Measurements from ENCODE around the gene AK1.

The AK1 gene

DNA sequence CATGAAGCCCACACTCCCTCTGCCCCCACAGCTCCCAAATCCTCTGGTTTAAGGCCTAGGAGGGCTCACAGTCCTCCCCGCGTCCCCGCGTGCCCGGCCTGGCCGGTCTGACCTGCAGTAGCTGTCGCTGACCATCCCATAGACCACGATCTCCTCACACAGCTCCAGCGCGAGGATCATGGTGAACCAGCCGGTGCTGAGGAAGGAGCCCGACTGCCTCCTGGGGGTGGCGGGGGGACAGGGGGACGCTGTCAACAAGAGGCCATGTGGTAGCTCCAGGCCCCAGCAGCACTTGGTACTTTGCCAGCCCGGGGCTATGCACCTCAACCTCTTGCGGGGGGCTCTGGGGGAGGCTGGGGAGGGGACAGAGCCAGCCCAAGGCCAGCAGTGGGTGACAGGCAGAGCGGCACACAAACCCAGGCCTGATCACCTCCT lies 32.4 kb upstream of the AK1 start:
- DNase-seq (ENCODE audit: low read depth in 3 of 3) = no peak

DNA sequence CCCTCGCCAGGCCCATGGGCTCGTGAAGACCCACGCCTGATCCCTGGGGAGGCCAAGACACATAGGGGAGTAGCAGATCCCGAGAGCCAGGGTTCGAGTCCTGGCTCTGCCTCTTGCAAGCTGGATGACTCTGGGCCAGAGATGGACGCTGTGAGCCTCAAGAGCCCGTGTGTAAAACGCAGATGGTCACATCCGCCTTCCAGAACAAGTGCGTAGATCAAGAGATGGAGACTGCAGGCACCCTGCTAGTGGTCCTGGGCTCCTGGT lies 31.1 kb upstream of the AK1 start:
- DNase-seq (ENCODE audit: low read depth in 3 of 3) = no peak

DNA sequence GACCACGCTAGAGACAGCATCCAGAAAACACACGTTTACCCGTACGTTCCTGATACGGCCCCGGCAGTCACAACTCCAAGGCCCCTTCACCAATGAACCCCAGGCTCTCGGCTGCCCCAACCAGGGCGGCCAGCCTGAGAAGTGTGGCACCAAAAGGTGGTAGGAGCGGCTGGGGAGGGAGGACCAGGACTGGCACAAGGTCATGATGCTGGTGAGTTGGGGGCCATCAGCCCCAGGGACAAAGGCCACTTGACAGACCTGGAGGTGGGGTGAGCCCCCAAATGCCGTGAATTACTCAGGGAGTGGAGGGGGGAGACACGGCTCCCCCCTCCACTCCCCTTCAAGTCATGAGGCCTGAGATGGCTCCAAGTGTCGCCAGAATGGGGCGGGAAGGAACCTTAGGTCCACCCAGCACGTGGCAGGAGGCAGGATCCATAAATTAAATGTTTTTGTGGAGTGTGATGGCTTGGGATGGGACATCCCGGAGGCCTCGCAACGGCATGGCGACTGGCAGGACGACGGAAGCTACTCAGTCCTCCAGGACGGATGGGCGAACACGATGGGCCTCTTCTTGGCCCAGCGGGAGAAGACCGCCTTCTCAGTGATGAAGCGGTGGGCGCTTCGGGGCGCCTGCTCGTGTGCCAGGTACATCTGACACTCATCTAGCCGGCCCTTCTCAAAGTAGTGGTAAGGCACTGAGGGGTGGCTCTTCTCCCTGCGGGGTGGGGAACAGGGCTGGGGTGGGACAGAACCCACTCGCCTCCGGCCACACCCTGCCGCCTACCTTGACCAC lies 30.6 kb upstream of the AK1 start:
- DNase-seq (ENCODE audit: low read depth in 3 of 3) = no peak

DNA sequence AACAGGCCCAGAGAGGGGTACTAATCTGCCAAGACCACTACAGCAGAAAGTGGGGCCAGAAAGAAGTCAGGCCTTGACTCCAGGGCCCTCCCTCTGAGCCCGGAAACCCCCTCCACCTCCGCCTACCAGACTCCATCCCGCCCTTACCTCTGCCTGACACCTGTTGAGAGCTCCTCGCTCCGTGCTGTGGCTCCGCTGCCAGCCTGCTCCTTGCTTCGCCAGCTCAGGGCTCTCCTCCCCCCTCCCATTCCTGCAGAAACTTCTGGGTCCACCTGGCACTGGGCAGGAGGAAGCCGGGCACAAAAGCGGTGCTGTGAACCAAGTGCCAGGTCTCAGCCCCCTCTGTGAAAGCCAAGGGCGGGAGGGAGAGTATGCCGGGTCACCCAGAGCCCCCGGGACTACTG lies 28.3 kb upstream of the AK1 start:
- peak in 1 of 3 experiments; percentile 37 for DNase-seq (ENCODE audit: low read depth in 3 of 3)

DNA sequence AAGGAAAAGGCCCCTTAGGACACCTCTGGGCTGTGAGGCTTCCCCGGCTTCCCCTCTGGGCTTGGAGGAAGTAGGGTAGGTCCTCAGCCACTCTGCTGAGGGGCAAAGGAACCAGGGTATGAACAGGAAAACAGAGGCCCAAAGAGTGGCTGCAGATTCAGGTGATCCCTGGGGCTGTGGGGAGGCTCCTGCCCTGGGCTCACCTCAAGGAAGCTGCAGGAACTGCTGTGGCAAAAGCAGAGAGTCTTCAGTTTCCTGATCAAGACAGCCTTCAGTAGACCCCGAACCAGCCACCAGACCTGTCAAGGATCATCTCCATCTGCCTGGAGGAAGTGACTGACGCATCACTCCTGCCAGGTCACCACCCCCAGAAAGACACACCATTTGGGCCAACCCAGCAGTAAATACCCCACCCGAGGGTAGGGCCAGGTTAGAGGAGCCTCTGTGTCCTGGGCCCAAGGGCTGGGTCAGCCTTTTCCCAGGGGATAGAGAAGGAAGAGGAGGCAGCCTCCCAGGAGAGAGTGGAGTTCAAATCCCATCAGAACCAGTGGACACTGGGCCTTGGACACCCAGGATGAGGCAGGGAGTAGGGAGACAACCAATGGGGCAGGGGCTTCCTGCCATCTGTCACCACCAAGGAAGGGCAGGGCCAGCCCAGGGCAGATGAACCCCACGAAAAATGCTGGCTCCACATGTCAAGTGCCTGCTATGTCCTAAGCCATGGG lies 27.7 kb upstream of the AK1 start:
- peak in 1 of 3 experiments; percentile 52 for DNase-seq (ENCODE audit: low read depth in 3 of 3)

DNA sequence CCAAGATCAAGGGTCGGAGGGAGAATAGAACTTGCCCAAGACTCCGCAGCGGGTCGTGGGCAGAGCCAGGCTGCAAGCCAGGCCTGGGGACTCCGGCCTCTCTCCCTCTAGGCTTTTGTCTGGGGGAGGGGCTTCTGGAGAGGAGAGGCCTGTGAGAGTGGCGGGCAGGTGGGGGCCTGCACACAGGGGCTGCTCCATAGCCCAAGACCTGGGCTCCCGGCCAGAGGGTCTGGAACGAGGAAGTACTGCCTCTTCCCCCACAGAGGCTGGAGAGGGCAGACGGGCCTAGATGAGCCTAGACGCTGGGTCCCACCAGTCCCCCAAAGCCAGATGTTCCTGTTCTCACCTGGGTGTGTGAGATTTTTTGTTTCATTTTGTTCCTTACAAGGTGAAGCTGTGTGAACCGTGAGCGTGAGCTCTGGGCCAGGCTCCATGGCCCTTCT lies 27.1 kb upstream of the AK1 start:
- no peak for DNase-seq (ENCODE audit: low read depth in 3 of 3)

DNA sequence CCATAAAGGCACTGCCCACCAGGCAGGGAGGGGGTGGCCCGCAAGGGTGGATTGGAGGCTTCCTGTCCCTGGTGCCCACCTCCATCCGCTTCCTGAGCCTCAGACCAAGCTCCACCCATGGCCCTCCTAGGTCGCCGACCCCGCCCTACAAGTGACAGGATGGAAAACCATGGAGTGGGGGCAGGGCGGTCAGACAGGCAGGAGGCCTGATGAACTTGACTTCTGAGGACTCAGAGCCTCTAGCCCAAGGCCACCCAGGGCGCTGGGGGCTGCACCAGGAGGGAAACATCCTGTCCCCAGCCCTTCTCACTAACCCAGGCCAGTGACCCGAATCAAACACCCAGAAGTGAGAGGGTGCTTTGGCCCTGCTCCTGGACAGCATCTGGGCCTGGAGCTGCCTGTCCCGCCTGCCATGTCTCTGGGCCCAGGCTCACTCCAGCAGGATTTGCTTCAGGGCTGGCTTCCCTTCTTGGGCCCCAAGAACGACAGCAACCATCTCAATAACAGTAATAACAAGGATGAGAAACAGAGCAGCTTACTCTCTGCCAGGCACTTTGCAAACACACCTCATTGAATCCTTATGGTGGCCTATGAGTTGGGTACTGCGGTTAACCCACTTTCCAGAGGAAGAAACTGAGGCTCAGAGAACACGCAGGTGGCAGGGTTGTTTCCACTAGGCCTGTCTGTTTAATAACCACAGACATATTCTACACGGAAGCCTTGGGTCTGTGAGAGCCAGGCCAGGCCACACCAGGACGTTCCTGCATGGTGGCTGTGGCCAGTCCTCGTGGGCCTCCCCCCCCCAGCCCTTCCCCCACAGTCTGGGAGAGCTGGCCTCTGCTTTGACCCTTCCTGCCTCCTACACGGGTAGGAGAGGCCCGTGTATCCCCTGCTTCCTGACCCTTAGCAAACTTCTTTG lies 26.3 kb upstream of the AK1 start:
- DNase-seq (ENCODE audit: low read depth in 3 of 3) = peak in 2 of 3 experiments; percentile 42 to 43

DNA sequence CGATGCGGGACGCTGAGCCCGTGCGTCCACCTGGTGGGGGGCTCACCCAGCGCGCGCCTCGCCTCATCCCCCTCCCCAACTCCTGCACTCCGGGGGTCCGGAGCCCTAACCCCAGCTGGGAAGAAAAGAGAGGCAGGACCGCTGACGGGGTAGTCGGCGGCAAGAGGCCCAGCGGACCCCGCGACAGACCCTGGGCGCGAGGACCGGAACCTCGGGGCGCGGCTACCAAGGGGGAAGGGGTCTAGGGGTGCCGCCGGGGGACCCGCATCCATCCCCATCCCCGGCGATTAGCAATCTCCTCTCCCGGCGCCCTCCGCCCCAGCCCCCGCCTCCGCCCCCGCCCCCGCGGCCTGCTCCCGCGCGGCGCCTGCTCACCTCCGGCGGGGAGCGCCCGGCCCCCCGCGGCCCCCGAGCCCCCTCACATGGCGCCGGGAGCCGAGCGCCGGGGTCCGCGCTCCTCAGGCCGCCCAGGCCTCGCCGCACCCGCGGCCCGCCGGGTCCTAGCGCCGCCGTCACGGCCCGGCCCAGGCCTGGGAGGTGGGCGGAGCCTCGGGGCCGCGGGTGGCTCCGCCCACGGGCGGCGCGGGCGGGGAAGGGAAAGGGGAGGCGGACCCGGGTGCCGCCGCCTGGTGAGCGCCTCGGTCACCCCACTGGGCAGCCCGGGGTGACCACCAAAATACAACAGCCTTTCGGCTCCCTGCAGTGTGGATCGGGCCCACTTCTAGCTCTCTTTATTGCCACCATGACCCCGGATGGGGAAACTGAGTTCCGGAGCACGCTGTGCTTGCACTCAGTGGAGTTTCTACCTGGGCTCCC lies 21.9 kb upstream of the AK1 start, which contains the start of gene ST6GALNAC6:
Gene ST6GALNAC6, minus strand, starts transcription at position 476 of the 816 bp plus-strand sequence. CDS start 1,622 bp downstream, outside the sequence.
- peak; percentile 40 to 71 (median 55) for DNase-seq (ENCODE audit: low read depth in 3 of 3)

DNA sequence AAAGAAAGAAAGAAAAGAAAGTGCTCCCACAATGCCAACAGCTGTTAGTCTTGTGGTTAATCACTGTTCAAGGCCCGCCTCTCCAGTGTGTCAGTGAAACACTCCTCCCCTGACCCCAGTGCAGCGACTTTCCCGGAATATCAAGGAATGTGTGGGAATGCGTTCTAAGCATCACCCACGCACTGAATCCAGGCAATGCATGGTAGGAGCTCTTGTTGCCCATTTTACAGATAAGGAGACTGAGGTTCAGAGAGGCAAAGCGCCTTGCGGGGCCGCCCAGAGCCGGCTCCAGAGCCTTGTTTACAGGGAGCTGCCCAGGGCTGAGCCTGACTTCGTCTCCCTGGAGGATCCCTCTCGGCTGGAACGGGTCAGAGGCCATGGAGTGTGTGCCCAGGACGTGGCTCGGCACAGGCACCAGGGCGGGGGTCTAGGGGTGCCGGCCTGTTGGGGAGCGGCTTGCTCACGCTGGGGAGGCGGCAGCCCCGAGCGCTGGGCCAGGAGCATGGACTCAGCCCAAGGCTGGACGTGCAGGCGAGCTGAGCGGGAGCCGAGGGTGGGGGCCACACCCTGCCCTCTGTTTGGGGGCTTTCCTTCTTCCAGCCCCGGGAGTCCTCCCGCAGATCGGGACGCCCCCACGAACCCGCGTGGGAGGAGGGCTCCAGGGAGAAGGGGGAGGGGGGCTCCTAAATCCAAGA lies 21.1 kb upstream of the AK1 start:
- no peak for DNase-seq (ENCODE audit: low read depth in 3 of 3)

DNA sequence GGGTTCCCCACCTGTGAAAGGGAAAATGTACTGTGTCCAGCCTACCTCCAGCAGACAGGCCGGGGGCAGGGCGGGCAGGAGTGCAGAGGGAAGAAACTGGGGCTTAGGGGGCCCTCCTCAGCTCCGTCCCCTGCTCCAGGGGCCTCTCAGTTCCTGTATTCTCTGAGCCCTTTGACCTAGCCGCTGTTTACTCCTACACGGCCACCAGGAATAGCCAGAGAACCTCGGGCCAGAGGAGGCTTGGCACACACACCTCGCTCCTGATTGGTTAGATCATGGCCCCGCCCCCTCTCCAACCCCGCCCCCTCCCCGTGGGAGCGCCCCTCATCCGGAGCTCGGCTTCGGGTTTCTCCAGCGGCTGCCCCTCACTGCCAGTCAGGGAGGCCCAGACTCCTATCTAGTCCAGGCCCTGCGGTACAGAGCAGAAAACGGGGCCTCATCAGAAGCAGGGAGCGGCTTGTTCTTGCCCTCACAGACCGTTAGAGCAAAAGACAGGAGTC lies 19.8 kb upstream of the AK1 start:
- DNase-seq (ENCODE audit: low read depth in 3 of 3) = no peak

DNA sequence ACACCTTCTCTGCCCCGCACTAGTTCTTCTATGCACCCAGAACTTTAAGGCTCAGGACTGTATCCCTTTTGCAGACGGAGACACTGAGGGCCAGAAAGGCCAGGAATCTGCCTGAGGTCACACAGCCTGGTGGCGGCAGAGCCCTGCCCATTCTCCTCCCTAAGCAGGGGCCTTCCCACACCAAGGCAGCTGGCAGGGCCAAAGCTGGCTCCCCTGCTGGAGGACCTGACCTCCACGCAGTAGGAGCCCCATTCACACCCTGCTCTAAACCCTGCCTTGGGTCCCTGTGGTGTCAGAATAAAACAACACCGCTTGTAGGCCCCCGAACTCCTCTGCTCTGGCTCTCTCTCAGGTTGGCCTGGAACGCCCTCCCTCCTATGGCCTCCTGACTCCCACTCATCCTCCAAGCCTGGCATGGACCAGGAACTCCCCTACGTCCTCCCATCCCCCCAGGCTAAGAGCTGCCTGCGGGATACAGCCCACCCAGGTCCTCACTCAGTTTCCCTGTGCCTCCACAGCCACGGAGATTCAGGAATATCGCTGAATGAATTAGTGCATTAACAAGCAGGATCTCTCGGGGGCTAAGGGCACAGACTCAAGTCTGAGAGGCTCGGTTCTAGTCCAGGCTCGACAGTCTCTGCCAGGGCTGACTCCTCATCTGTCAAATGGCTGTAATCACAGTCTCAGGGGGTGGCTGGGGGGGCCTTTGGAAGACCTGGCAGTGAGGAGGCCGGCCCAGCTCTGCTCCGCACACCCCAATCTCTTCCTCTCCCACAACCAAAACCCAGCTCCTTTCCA lies 19.1 kb upstream of the AK1 start:
- no peak for DNase-seq (ENCODE audit: low read depth in 3 of 3)

DNA sequence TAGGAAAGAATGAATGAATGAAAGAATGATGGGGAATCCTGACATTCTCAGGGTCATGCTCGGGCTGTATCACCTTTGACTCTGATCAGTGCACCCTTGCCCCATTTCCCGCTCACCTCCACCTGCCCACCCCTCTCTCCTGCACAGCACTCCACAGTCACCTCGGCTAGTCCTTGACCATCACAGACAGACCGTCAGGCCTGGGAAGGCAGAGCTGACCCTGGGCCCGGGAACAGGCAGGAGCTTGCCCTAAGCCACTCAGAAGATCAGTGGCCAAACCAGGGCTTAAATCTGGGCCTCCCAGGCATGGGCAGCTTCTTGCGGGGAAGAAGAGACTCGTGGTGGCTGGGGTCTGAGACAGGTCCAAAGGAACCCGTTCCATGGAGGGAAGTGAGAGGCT lies 18.3 kb upstream of the AK1 start:
- DNase-seq (ENCODE audit: low read depth in 3 of 3) = no peak

DNA sequence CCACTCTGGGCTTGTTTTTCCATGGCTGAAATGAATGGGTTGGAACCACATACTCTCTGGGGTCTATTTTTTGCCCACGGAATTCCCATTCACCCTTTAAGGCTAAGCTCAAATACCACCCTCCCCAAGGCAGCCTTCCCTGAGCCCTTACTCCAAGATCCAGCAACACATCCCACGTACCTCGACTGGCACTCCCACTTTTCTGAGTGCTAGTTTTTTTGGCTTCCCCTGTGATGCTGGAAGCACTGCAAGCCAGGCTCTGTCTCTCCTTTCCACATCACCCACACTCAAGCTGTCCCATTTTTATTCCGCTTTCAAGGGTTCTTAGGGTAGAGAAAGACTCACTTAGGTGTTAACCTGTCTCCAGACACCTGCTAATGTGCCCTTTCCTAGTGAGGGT lies 15.9 kb upstream of the AK1 start:
- no peak for DNase-seq (ENCODE audit: low read depth in 3 of 3)

DNA sequence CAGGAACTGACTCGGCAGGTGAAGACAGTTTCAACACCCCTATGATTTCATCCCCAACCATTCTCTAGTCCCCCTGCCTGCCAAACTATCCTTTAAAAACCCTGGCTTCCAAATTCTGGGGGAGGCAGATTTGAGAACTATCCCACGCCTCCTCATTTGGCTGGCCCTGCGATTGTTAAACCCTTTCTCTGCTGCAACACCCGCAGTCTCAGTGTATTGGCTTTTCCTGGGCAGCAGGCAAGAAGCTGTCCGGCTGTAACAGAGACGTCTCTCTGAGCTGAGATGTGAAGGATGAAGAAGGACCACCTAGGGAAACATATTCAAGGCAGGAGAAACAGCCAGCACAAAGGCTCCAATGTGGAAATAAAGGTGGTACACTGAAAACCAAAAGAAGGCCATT lies 15.4 kb upstream of the AK1 start:
- DNase-seq (ENCODE audit: low read depth in 3 of 3) = no peak

DNA sequence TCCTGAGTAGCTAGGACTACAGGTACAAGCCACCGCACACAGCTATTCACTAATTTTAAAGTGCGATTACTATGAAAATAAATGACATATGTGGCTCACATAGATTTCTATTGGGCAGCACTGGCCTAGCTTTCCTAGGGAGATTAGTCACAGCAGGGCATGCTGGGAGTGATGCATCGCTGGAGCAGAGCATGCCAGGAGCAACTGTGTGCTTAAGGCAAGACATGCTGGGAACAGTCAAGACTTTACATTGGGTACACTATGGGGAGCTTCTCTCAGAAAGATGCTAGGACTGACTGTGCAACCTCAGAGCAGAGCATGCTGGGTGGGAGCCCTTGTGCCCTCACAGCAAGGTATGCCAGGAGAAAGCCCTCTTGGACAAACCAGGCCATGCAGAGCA lies 12.6 kb upstream of the AK1 start:
- no peak for DNase-seq (ENCODE audit: low read depth in 3 of 3)

DNA sequence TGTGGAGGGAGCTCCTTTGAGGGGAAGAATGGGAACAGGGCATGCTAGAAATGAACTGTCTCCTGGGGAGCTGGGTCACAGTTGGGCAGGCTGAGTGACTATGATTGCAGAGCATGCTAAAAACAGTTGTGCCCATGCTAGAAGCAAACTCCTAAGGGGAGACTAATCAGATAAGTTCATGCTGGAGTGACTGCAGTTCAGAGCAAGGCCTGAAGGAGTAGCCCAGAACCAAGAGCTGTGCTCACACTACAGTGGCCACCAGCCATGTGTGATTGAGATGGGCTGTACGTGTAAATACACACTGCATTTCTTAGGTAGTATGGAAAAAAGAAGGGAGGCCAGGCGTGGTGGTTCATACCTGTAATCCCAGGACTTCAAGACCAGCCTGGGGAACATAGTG lies 10.3 kb upstream of the AK1 start:
- no peak for DNase-seq (ENCODE audit: low read depth in 3 of 3)

DNA sequence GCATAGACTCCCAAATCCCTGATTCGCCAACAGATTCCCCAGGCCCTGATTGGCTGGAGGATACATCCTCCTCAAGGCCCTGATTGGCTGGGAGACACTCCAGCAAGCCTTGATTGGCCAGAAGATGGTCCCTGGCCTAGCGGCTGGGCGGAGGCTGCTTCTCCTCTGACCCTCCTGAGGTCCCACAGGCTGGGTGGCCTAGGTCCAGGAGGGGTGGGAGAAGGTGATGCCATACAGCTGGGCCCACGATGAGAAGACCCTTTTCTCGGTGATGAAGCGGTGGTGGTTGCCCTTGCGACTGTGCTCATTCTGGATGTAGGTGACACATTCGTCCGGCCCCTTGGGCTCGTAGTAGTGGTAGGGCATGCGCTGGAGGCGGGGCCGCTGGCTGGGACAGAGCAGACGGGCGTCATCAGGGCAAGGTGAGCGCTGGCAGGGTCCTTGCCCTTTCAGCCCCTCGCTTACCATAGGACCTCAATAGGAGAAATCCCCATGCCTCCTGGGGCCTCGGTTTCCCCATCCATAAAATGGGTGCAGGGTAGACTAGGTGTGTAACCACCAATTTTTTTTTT lies 9.0 kb upstream of the AK1 start:
- no peak for DNase-seq (ENCODE audit: low read depth in 3 of 3)

DNA sequence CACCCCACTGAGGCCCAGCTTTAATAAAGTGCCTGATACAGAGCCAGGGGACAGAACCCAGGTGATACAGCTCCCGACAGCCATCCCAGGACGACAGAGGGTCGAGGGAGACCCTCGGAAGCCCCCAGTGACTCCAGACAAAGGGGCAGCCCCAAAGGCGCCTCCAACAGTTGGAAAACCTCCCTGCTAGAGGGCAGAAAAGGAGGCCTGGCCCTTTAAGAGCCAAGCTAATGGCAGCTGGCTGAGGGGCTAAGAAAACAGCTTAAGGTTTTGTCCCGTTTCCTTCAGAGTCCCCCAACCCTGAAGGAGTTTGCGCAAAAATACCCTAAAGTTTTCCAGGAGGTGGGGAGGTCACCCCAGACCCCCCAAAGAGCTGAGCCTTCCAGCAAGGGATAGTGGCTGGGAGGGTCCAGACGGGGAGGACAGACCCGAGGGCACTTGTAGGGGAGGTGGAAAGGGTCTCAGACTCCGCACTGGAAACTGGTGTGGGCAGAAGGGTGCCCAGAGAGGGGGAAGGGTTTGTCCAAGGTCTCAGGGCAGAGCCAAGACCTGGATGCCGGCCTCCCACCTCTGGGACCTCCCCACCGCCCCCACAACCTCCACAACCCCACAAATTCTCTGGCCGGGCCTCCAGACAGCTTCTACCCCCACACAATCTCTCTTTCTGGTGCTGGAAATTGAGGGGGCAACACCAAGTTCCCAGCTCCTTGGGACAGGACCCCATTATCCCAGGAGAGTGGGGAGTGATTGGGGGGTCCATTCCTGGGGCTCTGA lies 8.2 kb upstream of the AK1 start:
- no peak for DNase-seq (ENCODE audit: low read depth in 3 of 3)
